Panc1 (cell line): Measurements from ENCODE around the gene RPRD1B.

Experiments used
- CTCF ChIP-seq: fragments of 450-650 bp; IDR thresholded peaks from 2 replicates; pipeline ENCODE4 v1.5.1; 2017; ENCODE audit warnings: mild to moderate bottlenecking
- POLR2AphosphoS5 ChIP-seq: IDR thresholded peaks from 2 replicates; pipeline ENCODE4 v1.6.1; 2012; ENCODE audit warnings: mild to moderate bottlenecking, low read depth, low read length, moderate library complexity
- TF ChIP-seq, protein P1 (sequence below), 2 experiments: IDR thresholded peaks; 2 replicates each; pipeline ENCODE4 v1.6.1; 2011 to 2012; ENCODE audit warnings: low read depth in 2 of 2, control low read depth in 1 of 2, low read length in 1 of 2, mild to moderate bottlenecking in 1 of 2, moderate library complexity in 1 of 2; ENCODE audit not compliant: insufficient read depth in 1 of 2

DNA sequence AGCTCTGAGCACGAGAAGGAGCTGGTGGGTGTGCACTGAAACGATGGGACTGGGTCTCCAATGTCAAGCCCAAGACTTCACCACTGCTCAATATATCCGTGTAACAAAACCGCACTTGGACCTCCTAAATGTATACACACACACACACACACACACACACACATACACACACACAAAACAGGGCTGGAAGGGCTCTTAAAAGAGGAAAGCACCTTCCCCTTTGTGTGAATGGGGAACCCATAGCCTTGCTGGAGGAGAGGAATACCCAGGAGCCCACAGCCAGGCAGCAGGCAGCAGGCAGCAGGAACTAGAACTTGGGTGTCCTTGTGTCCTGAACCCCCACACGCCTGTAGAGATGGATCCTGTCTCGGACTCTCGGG lies 101.7 kb downstream of the RPRD1B start:
- TF ChIP-seq POLR2AphosphoS5 (no peak), CTCF (no peak)
- TF ChIP-seq, protein P1, sequence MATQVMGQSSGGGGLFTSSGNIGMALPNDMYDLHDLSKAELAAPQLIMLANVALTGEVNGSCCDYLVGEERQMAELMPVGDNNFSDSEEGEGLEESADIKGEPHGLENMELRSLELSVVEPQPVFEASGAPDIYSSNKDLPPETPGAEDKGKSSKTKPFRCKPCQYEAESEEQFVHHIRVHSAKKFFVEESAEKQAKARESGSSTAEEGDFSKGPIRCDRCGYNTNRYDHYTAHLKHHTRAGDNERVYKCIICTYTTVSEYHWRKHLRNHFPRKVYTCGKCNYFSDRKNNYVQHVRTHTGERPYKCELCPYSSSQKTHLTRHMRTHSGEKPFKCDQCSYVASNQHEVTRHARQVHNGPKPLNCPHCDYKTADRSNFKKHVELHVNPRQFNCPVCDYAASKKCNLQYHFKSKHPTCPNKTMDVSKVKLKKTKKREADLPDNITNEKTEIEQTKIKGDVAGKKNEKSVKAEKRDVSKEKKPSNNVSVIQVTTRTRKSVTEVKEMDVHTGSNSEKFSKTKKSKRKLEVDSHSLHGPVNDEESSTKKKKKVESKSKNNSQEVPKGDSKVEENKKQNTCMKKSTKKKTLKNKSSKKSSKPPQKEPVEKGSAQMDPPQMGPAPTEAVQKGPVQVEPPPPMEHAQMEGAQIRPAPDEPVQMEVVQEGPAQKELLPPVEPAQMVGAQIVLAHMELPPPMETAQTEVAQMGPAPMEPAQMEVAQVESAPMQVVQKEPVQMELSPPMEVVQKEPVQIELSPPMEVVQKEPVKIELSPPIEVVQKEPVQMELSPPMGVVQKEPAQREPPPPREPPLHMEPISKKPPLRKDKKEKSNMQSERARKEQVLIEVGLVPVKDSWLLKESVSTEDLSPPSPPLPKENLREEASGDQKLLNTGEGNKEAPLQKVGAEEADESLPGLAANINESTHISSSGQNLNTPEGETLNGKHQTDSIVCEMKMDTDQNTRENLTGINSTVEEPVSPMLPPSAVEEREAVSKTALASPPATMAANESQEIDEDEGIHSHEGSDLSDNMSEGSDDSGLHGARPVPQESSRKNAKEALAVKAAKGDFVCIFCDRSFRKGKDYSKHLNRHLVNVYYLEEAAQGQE (IDR thresholded peaks at IDR 0.05; ENCODE audit: insufficient read depth in 1 of 2, low read depth in 2 of 2, low read length in 1 of 2), result no peak
